ENCODE data around the gene NUTM2F.
"Not testable (repeated sequence)": the region's sequence is repeated elsewhere in the genome, so short reads cannot be mapped to it uniquely, and the experiment has no call there.

The NUTM2F gene, protein sequence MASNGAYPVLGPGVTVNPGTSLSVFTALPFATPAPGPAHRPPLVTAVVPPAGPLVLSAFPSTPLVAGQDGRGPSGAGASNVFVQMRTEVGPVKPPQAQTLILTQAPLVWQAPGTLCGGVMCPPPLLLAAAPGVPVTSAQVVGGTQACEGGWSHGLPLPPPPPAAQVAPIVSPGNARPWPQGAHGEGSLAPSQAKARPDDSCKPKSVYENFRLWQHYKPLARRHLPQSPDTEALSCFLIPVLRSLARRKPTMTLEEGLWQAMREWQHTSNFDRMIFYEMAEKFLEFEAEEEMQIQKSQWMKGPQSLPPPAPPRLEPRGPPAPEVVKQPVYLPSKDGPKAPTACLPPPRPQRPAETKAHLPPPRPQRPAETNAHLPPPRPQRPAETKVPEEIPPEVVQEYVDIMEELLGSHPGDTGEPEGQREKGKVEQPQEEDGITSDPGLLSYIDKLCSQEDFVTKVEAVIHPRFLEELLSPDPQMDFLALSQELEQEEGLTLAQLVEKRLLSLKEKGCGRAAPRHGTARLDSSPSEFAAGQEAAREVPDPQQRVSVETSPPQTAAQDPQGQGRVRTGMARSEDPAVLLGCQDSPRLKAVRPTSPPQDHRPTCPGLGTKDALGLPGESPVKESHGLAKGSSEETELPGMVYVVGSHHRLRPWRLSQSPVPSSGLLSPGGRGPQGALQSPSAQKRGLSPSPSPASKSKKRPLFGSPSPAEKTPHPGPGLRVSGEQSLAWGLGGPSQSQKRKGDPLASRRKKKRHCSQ

DNA sequence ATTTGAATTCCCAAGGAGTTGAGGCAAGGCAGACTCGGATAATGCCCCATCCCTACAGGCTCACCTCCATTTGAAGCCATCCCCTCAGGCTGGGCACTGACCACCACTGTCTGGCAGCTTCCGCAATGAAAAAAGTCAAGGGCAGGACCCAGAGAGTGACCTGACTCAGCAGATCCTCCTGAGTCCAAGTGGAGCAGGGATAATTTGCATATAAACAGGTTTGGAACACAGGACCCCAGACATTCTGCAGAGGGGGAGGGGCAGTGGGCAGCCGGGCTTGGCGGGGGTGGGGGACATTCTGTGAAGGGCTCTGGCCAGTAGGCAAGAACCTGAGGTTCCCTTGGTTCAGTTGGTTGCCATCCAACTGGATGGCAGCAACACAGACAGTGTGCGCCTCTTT is at the start of gene NUTM2F:
TSS of gene NUTM2F (minus strand) at position 101 of the 400 bp plus-strand sequence. CDS start at position 80, 21 bp downstream.
- not testable (repeated sequence) for DNase-seq

DNA sequence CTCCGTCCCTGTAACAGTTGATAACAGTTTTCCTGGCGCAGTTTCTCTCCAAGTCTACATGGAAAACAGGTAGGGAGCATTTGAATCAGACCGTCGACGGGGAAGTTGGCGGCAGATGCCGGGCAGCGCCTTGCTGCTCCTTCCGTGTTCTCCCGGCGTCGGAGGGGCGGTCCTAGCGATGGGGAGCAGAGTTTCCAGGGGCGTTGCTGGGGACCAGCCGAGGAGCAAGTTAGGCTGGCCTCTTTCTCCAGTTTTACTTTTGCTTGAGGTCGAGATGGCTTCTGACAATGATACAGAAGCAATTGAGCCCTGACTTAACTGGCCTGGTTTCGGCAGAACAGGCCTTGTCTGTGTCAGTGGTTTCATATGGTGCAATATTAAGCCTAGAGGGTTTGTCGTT is 46.8 kb upstream of the NUTM2F start:
- not testable (repeated sequence) for DNase-seq

DNA sequence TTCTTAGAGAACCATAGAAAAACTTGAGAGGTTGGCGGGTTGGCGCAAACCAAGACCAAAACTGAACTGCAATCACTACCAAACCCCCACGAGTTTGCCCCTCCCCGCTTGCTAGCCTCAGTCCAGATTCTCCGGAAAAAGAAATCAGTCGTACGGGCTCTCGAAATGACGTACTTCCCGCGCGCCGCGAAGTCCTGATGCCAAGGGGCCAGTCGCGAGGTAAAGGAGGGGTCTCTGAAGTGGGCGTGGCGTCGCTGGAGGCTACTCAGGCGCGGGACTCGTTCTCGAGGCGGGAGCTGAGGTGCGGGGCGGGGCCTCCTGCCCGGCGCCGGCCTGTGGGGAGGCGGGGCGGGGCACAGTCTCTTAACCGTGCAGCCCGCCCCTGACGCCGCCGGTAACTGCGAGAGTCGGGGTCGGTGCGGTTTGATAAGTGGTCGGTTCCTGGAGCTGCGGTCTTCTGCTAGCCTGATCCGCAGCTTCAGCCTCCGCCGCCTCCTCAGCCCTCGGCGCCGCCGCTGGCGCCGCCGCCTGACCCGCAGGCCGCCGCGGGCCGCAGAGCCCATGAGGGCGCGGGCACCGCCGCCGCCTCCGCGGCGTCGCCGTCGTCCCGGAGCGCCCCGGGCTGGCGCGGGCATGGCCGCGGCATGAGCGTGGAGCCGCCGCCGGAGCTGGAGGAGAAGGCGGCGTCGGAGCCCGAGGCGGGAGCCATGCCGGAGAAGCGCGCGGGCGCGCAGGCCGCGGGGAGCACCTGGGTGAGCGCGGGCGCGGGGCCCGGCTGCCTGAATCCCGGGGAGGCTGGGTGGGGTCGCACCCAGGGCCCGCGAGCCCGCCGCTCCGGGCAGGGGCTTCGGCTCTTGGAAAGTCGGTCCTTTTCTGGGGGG is 46.0 kb upstream of the NUTM2F start:
- DNase-seq = peak; percentile 87 to 90

DNA sequence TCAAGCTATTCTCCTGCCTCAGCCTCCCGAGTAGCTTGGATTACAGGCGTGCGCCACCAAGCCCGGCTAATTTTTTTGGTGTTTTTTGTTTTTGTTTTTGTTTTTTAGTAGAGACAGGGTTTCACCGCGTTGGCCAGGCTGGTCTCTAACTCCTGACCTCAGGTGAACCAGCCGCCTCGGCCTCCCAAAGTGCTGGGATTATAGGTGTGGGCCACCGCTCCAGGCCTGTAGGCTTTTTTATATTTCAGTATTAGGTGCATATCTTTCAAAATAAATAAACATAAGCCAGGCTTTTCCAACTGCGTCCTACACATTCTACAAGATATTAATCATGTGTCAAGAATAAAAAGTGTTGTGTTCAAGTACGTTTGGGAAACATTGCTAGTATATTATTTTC is 45.3 kb upstream of the NUTM2F start:
- DNase-seq = not testable (repeated sequence)

DNA sequence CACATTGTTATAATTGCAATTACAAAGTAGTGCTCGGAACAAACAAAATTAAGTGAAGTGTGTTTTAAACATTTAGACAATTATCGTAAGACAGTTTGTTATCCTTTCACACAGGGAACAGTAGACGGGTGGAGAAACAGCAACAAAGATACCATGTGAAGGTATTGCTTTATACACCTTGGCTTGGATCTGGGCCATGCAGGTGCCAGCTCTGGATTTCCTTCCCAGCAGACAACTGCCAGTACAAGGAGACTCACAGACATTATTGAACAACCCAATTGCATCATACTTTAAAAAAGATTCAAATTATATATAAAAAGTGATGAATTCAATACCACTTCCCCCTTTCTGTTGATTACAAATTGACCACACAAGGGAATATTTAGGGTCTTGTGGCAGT is 41.8 kb upstream of the NUTM2F start:
- DNase-seq = not testable (repeated sequence)

DNA sequence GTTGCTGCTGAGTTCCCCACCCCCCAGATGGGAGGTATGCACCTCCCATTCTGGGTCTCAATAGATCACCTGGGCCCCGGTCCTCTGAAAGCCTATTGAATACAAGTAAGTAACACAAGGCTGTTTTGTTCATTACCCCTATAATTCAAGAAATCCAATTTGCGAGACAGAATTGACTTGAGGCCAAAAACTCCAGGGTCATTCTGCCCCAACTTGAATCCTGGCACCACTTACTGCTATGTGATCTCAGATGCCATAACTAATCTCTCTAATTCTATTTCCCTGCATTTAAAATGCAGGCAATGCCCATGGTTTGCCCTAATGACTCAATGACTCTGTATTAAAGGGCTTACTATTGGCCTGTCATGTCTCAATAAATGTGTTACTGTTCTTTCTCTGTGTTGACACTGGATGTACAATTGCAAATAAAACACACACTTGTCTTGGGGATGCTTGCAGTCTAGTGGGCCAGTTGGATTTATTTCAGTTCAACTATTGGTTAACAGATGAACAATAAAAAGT is 35.7 kb upstream of the NUTM2F start:
- DNase-seq = not testable (repeated sequence)

DNA sequence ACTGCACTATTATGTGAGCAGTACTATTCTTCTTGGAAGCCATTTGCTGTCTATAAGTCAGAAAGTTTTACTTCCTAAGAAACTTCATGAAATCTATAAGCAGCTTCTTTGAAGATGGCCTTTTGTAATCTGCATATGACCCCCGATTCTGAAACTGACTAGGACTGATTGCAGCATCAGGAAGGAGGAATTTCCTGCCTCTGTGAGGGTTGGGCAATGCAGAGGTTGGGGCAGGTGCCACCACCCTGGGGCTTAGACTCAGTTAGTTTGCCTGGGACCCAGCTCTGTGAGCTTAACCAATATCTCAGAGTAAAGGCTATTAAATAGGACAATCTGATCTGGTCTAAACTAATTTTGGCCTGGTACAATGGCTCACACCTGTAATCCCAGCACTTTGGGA is 28.7 kb upstream of the NUTM2F start:
- DNase-seq = not testable (repeated sequence)

DNA sequence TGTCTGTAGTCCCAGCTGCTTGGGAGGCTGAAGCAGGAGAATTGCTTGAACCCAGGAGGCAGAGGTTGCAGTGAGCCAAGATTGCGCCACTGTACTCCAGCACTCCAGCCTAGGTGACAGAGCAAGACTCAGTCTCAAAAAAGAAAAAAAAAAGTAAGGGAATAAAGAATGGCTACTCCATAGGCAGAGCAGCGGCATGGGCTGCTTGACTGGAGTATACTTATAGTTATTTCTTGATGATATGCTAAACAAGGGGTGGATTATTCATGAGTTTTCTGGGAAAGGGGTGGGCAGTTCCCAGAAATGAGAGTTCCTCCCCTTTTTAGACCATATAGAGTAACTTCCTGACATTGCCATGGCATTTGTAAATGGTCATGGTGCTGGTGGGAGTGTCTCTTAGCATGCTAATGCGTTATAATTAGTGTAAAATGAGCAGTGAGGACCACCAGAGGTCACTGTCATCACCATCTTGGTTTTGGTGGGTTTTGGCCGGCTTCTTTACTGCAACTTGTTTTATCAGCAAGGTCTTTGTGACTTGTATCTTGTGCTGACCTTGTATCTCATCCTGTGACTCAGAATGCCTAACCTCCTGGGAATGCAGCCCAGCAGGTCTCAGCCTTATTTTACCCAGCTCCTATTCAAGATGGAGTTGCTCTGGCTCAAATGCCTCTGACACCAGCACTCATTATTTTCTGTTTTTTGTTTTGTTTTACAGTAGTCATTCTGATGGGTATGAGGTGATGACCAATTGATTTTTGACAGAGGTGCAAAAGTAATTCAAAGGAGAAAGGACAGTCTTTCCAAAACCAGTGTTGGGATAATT is 23.7 kb upstream of the NUTM2F start:
- not testable (repeated sequence) for DNase-seq

DNA sequence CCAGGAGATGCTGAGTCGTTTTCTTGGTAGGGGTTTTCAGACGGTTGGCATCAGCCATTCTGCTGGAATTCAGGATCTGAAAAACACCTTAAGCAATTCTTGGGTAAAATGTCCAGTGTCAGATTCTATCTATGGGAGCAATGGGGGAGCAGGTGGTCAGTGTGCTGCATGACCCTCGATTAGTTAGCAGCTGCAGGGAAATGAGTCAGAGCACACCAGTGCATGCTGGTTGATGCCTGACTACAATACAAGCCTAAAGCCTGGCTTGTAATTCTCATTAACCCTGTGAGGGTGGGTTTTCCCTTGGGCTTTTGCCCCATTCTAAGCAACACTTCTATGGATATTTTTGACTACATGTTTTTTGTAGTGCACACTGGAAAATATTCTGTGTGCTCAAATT is 20.3 kb upstream of the NUTM2F start:
- not testable (repeated sequence) for DNase-seq

DNA sequence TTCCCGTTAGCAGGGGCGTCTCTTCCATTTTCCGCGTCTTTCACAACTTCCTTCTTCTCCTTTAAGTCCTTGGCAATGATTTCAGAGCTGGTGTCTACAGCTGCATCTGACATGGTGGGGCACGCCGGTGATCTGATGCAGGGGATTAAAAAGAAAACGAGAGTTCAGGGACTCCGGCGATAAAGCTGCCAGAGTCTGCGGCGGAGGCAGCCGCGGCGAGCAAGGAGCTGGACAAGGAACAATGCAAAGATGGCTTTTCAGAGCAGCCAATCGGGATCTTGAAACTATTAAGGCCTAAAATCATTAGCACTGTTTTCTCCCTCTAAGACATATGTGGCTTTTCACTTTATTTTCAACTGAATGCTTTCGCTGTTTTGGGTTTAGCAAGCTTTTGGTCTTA is 19.0 kb upstream of the NUTM2F start:
- not testable (repeated sequence) for DNase-seq

DNA sequence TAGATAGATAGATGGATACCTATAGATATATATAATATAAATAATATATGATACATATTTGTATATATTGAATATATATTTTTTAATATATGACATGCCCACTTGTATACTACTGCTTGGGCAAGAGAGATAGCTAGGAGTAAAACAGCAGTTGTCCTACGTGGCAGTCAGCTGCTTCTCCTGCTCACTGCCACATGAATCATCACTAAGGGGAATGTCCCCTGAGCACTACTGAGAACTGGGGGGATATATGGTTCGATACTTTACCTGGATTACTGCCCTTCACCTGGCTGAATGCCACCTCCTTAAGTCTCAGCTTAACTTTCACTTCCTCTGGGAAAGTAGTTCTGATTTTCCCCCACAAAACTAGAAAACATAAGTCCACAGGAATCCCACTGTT is 13.3 kb upstream of the NUTM2F start:
- not testable (repeated sequence) for DNase-seq

DNA sequence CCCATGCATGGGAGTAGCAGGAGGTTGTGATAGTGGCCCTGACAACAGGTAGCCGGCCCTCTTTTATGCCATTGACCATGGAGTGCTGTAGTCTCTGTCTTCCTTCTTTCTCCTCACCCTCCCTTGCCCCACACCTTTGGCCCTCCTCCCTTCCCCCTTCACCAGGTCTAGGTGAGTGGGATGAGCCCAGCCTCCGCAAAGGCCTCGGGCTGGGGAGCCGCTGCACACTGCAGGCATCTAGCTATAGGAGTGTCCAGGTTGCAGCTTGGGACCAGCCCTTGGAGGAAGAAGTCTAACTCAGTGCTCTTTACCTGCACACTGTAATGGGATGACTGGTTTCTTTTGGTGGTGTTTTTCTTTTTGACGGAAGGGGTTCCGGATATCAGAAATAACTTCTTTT is 12.3 kb upstream of the NUTM2F start:
- not testable (repeated sequence) for DNase-seq

DNA sequence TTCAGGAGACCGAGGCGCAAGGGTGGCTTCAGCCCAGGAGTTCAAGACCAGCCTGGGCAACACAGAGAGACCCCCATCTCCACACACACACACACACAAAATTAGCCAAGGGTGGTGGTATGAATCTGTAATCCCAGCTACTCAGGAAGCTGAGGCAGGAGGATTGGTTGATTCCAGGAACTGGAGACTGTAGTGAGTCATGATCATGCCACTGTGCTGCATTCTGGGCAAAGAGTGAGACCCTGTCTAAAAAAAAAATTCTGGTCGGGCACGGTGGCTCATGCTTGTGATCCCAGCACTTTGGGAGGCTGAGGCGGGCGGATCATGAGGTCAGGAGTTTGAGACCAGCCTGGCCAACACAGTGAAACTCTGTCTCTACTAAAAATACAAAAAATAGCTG is 11.2 kb upstream of the NUTM2F start:
- not testable (repeated sequence) for DNase-seq

DNA sequence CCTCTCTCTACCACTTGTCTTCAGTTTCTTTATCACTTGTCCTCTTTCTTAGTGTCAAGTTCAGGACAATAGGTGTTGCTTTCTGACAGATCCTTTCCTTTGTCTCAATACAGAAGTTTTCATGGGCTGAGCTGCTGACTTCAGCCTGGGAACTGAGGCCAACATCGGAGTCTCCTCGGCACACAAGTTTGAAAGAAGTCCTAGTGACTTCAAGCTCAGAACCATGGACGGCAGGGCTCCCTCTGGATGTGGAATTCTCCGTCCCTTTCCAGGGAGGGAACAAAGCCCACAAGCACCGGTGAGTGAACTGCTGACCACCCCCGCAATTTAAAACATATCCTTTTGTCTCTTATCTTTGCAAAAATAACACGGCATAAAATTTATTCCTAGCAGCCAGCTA is 10.3 kb upstream of the NUTM2F start:
- not testable (repeated sequence) for DNase-seq

DNA sequence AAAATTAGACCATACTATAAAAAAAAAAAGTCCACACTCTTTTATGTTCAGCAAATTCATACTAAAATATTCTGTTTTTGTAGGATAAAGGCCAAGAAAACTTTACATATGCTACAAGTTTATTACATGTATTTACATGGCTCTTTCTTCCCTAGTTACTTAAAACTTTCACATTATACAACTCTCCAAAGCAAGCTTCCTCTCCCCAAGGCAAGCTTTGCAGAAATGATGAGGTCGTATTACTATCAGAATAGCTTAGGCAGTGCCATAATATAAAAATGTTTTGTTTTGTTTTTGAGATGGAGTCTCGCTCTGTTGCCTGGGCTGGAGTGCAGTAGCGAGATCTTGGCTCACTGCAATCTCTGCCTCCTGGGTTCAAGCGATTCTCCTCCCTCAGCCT is 8.0 kb upstream of the NUTM2F start:
- DNase-seq = not testable (repeated sequence)

DNA sequence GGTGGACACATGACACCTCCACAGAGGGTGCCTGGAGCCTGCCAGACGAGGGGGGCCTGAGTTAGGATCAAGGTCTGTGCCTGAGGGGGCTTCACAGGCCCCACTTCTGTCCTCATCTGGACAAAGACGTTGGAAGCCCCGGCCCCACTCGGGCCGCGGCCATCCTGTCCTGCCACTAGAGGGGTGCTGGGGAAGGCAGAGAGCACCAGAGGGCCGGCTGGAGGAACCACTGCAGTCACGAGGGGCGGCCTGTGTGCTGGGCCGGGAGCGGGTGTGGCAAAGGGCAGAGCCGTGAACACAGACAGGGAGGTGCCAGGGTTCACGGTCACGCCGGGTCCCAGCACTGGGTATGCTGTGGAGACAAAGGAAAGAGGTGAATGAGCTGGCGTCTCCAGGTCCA is 2.9 kb downstream of the NUTM2F start:
- DNase-seq = not testable (repeated sequence)

DNA sequence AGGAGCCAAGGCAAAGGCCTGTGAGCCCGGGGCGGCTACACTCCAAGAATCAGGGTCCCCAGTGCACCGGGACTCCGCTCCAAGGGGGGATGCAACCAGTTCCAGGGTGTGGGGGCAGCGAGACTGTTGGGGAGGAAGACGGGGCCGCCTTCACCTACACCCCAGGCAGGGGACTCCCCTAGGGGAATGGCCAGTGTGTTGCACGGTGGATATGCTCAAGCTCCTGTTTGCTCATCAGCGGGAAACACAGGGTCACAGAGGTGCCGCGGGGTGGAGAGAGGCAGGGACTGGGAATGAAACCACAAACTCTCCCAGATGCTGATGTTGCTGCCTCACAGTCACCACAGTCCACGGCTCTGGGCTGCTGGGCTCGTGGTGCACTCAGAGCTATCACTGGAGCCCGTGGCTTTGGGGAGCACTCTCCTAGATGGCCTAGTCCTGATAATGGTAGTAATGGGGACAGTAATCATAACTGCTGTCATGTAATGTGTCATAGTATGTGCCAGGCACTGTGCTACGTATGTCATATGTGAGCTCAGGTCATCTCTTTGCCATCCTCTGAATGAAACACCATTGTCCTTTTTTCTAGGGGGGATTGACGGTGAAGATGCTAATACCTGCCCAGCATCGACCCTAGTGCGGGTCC is 5.2 kb downstream of the NUTM2F start:
- not testable (repeated sequence) for DNase-seq

DNA sequence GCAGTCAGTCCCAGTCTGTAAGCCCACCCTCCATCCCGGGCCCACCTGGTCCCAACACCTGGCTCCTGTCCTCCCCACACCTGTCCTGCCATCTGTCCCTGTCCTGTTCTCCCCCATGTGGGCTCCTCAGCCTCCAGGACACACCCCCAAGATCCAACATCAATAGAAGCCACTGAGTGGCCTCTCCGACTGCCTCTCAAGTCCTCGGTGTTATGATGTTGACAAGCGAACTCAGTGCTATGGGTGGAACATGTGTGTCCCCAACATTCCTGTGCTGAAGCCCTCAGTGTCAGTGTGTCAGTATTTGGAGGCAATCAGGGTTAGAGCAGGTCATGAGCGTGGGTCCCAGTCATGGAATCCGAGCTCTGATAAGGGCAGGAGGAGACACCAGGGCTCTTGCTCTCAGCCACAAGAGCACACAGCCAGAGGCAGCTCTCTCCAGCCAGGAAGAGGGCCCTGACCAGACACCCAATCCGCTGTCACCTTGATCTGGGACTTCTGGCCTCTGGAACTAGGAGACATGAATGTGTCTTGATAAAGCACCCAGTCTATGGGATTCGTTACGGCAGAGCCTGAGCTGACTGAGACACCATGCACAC is 6.0 kb downstream of the NUTM2F start:
- DNase-seq = not testable (repeated sequence)

DNA sequence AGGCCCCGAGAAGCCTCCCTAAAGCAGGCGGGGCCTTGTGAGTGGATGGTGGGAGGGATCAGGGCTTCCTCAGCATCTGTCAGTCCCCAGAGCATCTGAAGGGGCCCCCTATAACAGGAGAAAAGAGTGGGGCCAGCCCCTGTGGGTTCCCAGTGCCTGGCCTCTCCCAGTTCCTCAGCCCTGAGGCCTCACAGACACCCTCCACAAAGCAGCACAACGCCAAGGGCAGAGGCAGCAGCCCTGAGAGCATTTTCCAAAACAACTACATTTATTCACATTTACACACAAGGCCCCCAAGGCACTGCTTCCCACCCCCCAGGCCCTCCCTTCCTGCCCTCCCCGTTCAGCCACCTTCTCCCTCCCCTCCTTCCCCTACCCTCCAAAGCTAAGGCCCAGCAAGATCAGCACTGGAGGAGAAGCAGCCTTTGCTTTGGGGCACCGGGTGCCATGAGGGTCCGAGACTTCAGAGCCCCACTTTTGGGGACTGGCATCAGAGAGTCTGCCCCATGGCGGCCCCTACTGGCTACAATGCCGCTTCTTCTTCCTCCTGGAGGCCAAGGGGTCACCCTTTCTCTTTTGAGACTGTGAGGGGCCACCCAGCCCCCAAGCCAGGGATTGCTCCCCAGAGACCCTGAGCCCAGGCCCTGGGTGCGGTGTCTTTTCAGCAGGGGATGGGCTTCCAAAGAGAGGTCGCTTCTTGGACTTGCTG is 10.3 kb downstream of the NUTM2F start:
- not testable (repeated sequence) for DNase-seq

DNA sequence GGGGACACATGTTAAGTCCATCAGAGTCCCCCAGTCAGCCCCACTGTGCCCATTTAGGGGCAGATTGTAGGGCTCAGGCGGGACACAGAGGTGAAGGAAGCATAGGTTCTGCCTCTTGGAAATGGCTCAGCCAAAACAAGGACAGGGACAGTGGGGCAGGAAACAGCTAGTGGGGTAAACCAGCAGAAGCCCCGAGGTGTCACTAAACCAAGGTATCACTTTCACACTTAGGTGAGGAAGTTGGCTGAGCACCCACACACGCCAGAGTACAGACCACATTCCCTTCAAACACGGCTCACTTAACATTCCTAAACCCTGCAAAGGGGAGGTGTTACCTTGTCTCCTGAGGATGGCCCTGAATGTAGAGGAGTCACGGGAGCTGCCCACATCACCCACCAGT is 12.2 kb downstream of the NUTM2F start:
- not testable (repeated sequence) for DNase-seq
